ENCODE data around the gene GIGYF1. TPM values are rescaled to one million over a fixed set of nuclear protein-coding genes. Genes with fewer than 3 reads are reported as not detected.

The GIGYF1 gene
- polyA plus RNA-seq, 5 donors, result 30.4 to 52.9 (median 42.0) TPM

- no peak for DNase-seq
These were observed 60.9 kb downstream of the GIGYF1 start for GRCh38 chr7:100632951-100633717.

DNA sequence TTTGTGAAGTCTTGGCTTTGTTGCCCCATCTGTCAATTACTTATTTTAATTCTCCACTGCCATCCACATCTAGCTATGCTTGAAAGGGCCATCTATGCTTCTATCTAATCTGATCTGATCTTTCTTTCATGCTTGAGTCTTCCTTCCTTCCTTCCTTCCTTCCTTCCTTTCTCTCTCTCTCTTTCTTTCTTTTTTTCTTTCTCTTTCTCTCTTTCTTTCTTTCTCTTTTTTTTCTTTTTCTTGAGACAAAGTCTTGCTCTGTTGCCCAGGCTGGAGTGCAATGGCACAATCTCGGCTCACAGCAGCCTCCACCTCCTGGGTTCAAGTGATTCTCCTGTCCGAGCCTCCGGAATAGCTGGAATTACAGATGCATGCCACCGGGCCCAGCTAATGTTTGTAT lies 64.0 kb downstream of the GIGYF1 start:
- DNase-seq, result no peak

Other genes starting within 250 kb of the GIGYF1 start
- 1 to 10 TPM; 2.0 to 6.2 (median 4.0) TPM for gene SPACDR, start 230.0 kb downstream of the GIGYF1 start, polyA plus RNA-seq (ENCODE audit: insufficient read depth in 1 of 5, insufficient read length in 5 of 5, low replicate concordance in 1 of 5)
- gene TSC22D4, start 215.0 kb downstream of the GIGYF1 start, polyA plus RNA-seq (ENCODE audit: insufficient read depth in 1 of 5, insufficient read length in 5 of 5, low replicate concordance in 1 of 5), result 10 to 100 TPM; 39.6 to 78.9 (median 55.3) TPM
- gene NYAP1, start 210.3 kb downstream of the GIGYF1 start, polyA plus RNA-seq (ENCODE audit: insufficient read depth in 1 of 5, insufficient read length in 5 of 5, low replicate concordance in 1 of 5), result 1 to 10 TPM; 2.3 to 5.3 (median 3.0) TPM
- 10 to 100 TPM; 21.0 to 34.8 (median 29.5) TPM for gene AGFG2, start 155.0 kb downstream of the GIGYF1 start, polyA plus RNA-seq (ENCODE audit: insufficient read depth in 1 of 5, insufficient read length in 5 of 5, low replicate concordance in 1 of 5)
- gene SAP25, start 120.3 kb downstream of the GIGYF1 start, polyA plus RNA-seq (ENCODE audit: insufficient read depth in 1 of 5, insufficient read length in 5 of 5, low replicate concordance in 1 of 5), result 10 to 100 TPM in 1 of 5 donors, 1 to 10 TPM in 4; 2.8 to 12.8 (median 6.8) TPM
- gene LRCH4, start 108.1 kb downstream of the GIGYF1 start, polyA plus RNA-seq (ENCODE audit: insufficient read depth in 1 of 5, insufficient read length in 5 of 5, low replicate concordance in 1 of 5), result 10 to 100 TPM; 32.9 to 83.5 (median 58.0) TPM
- gene FBXO24, start 107.9 kb downstream of the GIGYF1 start, polyA plus RNA-seq (ENCODE audit: insufficient read depth in 1 of 5, insufficient read length in 5 of 5, low replicate concordance in 1 of 5), result 1 to 10 TPM; 4.0 to 4.8 (median 4.5) TPM
- 100 to 1,000 TPM; 140 to 265 (median 179) TPM for gene PCOLCE, start 91.9 kb downstream of the GIGYF1 start, polyA plus RNA-seq (ENCODE audit: insufficient read depth in 1 of 5, insufficient read length in 5 of 5, low replicate concordance in 1 of 5)
- gene MOSPD3, start 81.7 kb downstream of the GIGYF1 start, polyA plus RNA-seq (ENCODE audit: insufficient read depth in 1 of 5, insufficient read length in 5 of 5, low replicate concordance in 1 of 5), result 10 to 100 TPM; 25.3 to 40.0 (median 30.8) TPM
- 1 to 10 TPM; 1.1 to 4.6 (median 1.6) TPM for gene TFR2, start 52.7 kb downstream of the GIGYF1 start, polyA plus RNA-seq (ENCODE audit: insufficient read depth in 1 of 5, insufficient read length in 5 of 5, low replicate concordance in 1 of 5)
- gene ACTL6B, start 37.8 kb downstream of the GIGYF1 start, polyA plus RNA-seq (ENCODE audit: insufficient read depth in 1 of 5, insufficient read length in 5 of 5, low replicate concordance in 1 of 5), result under 1 TPM in 3 of 5 donors, not detected in 2; 0.13 to 0.40 (median 0.28) TPM
- gene GNB2, start 20.5 kb downstream of the GIGYF1 start, polyA plus RNA-seq (ENCODE audit: insufficient read depth in 1 of 5, insufficient read length in 5 of 5, low replicate concordance in 1 of 5), result 100 to 1,000 TPM; 131 to 271 (median 184) TPM
- gene POP7, start 11.9 kb upstream of the GIGYF1 start, polyA plus RNA-seq (ENCODE audit: insufficient read depth in 1 of 5, insufficient read length in 5 of 5, low replicate concordance in 1 of 5), result 10 to 100 TPM; 15.0 to 31.3 (median 18.0) TPM
- under 1 TPM in 4 of 5 donors, not detected in 1; 0.13 to 0.24 (median 0.16) TPM for gene EPO, start 26.2 kb upstream of the GIGYF1 start, polyA plus RNA-seq (ENCODE audit: insufficient read depth in 1 of 5, insufficient read length in 5 of 5, low replicate concordance in 1 of 5)
- gene ZAN, start 39.3 kb upstream of the GIGYF1 start, polyA plus RNA-seq (ENCODE audit: insufficient read depth in 1 of 5, insufficient read length in 5 of 5, low replicate concordance in 1 of 5), result under 1 TPM in 2 of 5 donors, not detected in 3; 0.01 to 0.03 TPM
- gene EPHB4, start 133.3 kb upstream of the GIGYF1 start, polyA plus RNA-seq (ENCODE audit: insufficient read depth in 1 of 5, insufficient read length in 5 of 5, low replicate concordance in 1 of 5), result 100 to 1,000 TPM in 2 of 5 donors, 10 to 100 TPM in 3; 79.7 to 112 (median 93.4) TPM
- gene SLC12A9, start 158.5 kb upstream of the GIGYF1 start, polyA plus RNA-seq (ENCODE audit: insufficient read depth in 1 of 5, insufficient read length in 5 of 5, low replicate concordance in 1 of 5), result 10 to 100 TPM; 25.7 to 48.3 (median 39.2) TPM
- 100 to 1,000 TPM in 1 of 5 donors, 10 to 100 TPM in 4; 54.3 to 101 (median 69.5) TPM for gene TRIP6, start 173.1 kb upstream of the GIGYF1 start, polyA plus RNA-seq (ENCODE audit: insufficient read depth in 1 of 5, insufficient read length in 5 of 5, low replicate concordance in 1 of 5)
- 100 to 1,000 TPM; 144 to 206 (median 173) TPM for gene SRRT, start 180.9 kb upstream of the GIGYF1 start, polyA plus RNA-seq (ENCODE audit: insufficient read depth in 1 of 5, insufficient read length in 5 of 5, low replicate concordance in 1 of 5)
- gene UFSP1, start 195.5 kb upstream of the GIGYF1 start, polyA plus RNA-seq (ENCODE audit: insufficient read depth in 1 of 5, insufficient read length in 5 of 5, low replicate concordance in 1 of 5), result 1 to 10 TPM in 2 of 5 donors, under 1 TPM in 3; 0.42 to 2.0 (median 0.84) TPM
- gene ACHE, start 201.6 kb upstream of the GIGYF1 start, polyA plus RNA-seq (ENCODE audit: insufficient read depth in 1 of 5, insufficient read length in 5 of 5, low replicate concordance in 1 of 5), result 1 to 10 TPM; 2.1 to 6.6 (median 2.6) TPM